ENCODE data around the gene CCT3. TPM values are rescaled to one million over a fixed set of nuclear protein-coding genes. Genes with fewer than 3 reads are reported as not detected.

Gene CCT3
- total and polyA plus RNA-seq, 2 experiments from 2014 or later = 245 to 287 TPM

GRCh38 chr1:156262461-156263287 lies 75.4 kb downstream of the CCT3 start:
- peak in 1 of 2 donors; percentile 63 for DNase-seq (ENCODE audit: low read depth in 1 of 2, low spot score in 1 of 2)
- Histone ChIP-seq H3K9me3 (ENCODE audit: low read depth) (no peaks in the 10 kb centered on the region), H3K27ac (no peak overlapping the region), H3K4me1 (ENCODE audit: low read depth) (no peaks in the 10 kb centered on the region), H3K36me3 (peaks cover 71% of the 10 kb centered on the region), H3K4me3 (no peak overlapping the region), H3K27me3 (no peaks in the 10 kb centered on the region)
- TF ChIP-seq CTCF (IDR thresholded peaks at IDR 0.05; ENCODE audit: low read depth, low read length) = no peak

GRCh38 chr1:156260896-156261295 lies 77.2 kb downstream of the CCT3 start:
- H3K27ac ChIP-seq = no peak overlapping the region
- H3K4me3 ChIP-seq = no peak overlapping the region
- H3K9me3 ChIP-seq (ENCODE audit: low read depth) = no peaks in the 10 kb centered on the region
- no peak for TF ChIP-seq CTCF (IDR thresholded peaks at IDR 0.05; ENCODE audit: low read depth, low read length)
- H3K4me1 ChIP-seq (ENCODE audit: low read depth) = no peaks in the 10 kb centered on the region
- peaks cover 70% of the 10 kb centered on the region for H3K36me3 ChIP-seq
- no peak for DNase-seq (ENCODE audit: low read depth in 1 of 2, low spot score in 1 of 2)
- no peaks in the 10 kb centered on the region for H3K27me3 ChIP-seq

- DNase-seq (ENCODE audit: low read depth in 1 of 2, low spot score in 1 of 2) = peak in 1 of 2 donors; percentile 36
- Histone ChIP-seq H3K27me3 (no peaks in the 10 kb centered on the region), H3K27ac (no peak overlapping the region), H3K4me1 (ENCODE audit: low read depth) (no peaks in the 10 kb centered on the region), H3K4me3 (no peak overlapping the region), H3K9me3 (ENCODE audit: low read depth) (no peaks in the 10 kb centered on the region), H3K36me3 (peaks cover 63% of the 10 kb centered on the region)
- TF ChIP-seq CTCF (IDR thresholded peaks at IDR 0.05; ENCODE audit: low read depth, low read length) = peak; percentile 23
These were observed 78.3 kb downstream of the CCT3 start for GRCh38 chr1:156259805-156260204.

Other genes with a start within 250 kb of the CCT3 start
- gene LMNA, start 223.6 kb downstream of the CCT3 start, total RNA-seq = 128 and 139 TPM in 2 replicates
- gene LMNA, start 223.6 kb downstream of the CCT3 start, polyA plus RNA-seq = 99.4 and 149 TPM in 2 replicates
- gene SEMA4A, start 184.7 kb downstream of the CCT3 start, total RNA-seq = 3.6 and 8.6 TPM in 2 replicates
- gene SEMA4A, start 184.7 kb downstream of the CCT3 start, polyA plus RNA-seq = 0.65 and 2.9 TPM in 2 replicates
- 9.2 and 9.7 TPM in 2 replicates for gene SLC25A44, start 144.2 kb downstream of the CCT3 start, total RNA-seq
- 13.8 and 18.1 TPM in 2 replicates for gene SLC25A44, start 144.2 kb downstream of the CCT3 start, polyA plus RNA-seq
- 106 and 129 TPM in 2 replicates for gene PMF1, start 125.3 kb downstream of the CCT3 start, total RNA-seq
- 133 and 151 TPM in 2 replicates for gene PMF1, start 125.3 kb downstream of the CCT3 start, polyA plus RNA-seq
- 0.51 and 0.67 TPM in 2 replicates for gene BGLAP, start 96.1 kb downstream of the CCT3 start, total RNA-seq
- 0.32 and 1.8 TPM in 2 replicates for gene BGLAP, start 96.1 kb downstream of the CCT3 start, polyA plus RNA-seq
- gene PAQR6, start 90.2 kb downstream of the CCT3 start, total RNA-seq = 34.5 and 35.7 TPM in 2 replicates
- gene PAQR6, start 90.2 kb downstream of the CCT3 start, polyA plus RNA-seq = 23.3 and 40.1 TPM in 2 replicates
- 101 and 110 TPM in 2 replicates for gene SMG5, start 55.5 kb downstream of the CCT3 start, total RNA-seq
- 79.5 and 95.5 TPM in 2 replicates for gene SMG5, start 55.5 kb downstream of the CCT3 start, polyA plus RNA-seq
- 2.6 and 4.0 TPM in 2 replicates for gene TMEM79, start 54.0 kb downstream of the CCT3 start, total RNA-seq
- 3.0 and 4.6 TPM in 2 replicates for gene TMEM79, start 54.0 kb downstream of the CCT3 start, polyA plus RNA-seq
- 54.9 and 57.7 TPM in 2 replicates for gene GLMP, start 42.6 kb downstream of the CCT3 start, total RNA-seq
- 49.0 and 55.3 TPM in 2 replicates for gene GLMP, start 42.6 kb downstream of the CCT3 start, polyA plus RNA-seq
- 0.98 TPM in 1 of 2 replicates, not detected in the other for gene VHLL, start 39.0 kb downstream of the CCT3 start, total RNA-seq
- 0.21 TPM in 1 of 2 replicates, not detected in the other for gene VHLL, start 39.0 kb downstream of the CCT3 start, polyA plus RNA-seq
- gene TSACC, start 234 bp upstream of the CCT3 start, total RNA-seq = not detected in 2 replicates
- gene TSACC, start 234 bp upstream of the CCT3 start, polyA plus RNA-seq = 1.1 and 4.7 TPM in 2 replicates
- not detected in 2 replicates for gene RHBG, start 30.9 kb upstream of the CCT3 start, total RNA-seq
- gene RHBG, start 30.9 kb upstream of the CCT3 start, polyA plus RNA-seq = not detected in 2 replicates
- gene MEF2D, start 162.5 kb upstream of the CCT3 start, total RNA-seq = 35.9 and 64.6 TPM in 2 replicates
- 35.1 and 52.1 TPM in 2 replicates for gene MEF2D, start 162.5 kb upstream of the CCT3 start, polyA plus RNA-seq
- gene IQGAP3, start 234.3 kb upstream of the CCT3 start, total RNA-seq = 4.2 and 31.8 TPM in 2 replicates
- gene IQGAP3, start 234.3 kb upstream of the CCT3 start, polyA plus RNA-seq = 0.95 and 10.0 TPM in 2 replicates
- 0.15 and 0.18 TPM in 2 replicates for gene TTC24, start 241.4 kb upstream of the CCT3 start, total RNA-seq
- gene TTC24, start 241.4 kb upstream of the CCT3 start, polyA plus RNA-seq = 1.1 TPM in 1 of 2 replicates, not detected in the other

Measured in cardiac muscle cell (in vitro differentiated cells and primary cell).